Right lung (tissue), 5 donors: Measurements from ENCODE around the gene ASCC3. TPM values are rescaled to one million over a fixed set of nuclear protein-coding genes. Genes with fewer than 3 reads are reported as not detected.
A peak's percentile ranks its signal among the peaks of the same experiment; 100 is the strongest.

Experiments
- DNase-seq, 2 donors: peaks; one replicate each; pipeline ENCODE4 v3.0.0-alpha.2; 2013
- polyA plus RNA-seq, 5 donors: library from polyadenylated mRNA; unstranded; fragments of 120-200 nt; gene quantifications; one replicate each; pipeline versions ENCODE4 v1.2.1 to v1.2.3, GENCODE V29; 2013; ENCODE audit warnings: inconsistent platforms in 1 of 5, low replicate concordance in 1 of 5; ENCODE audit not compliant: insufficient read length in 5 of 5, insufficient read depth in 1 of 5

ASCC3 gene
- polyA plus RNA-seq, 5 donors = 18.4 to 26.2 (median 23.1) TPM

DNA sequence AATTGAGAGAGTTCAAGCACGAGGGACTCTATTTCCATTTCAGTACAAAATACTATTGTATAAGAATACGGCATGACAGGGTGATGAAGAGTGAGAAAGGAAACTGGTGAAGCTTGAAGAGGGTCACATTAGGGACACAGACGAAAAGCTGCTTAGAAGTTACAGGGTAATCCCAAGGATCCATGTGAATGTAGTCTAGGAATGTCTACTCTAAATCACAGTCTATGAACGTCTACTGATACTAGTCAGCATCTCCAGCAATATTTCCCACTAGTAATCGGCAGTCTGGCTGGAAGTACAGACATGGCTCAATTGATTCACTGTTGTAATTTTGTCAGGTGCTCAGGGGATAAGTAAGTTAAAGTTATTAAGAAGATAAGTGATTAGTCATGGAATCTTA, 156.4 kb downstream of the ASCC3 start:
- no peak for DNase-seq

DNA sequence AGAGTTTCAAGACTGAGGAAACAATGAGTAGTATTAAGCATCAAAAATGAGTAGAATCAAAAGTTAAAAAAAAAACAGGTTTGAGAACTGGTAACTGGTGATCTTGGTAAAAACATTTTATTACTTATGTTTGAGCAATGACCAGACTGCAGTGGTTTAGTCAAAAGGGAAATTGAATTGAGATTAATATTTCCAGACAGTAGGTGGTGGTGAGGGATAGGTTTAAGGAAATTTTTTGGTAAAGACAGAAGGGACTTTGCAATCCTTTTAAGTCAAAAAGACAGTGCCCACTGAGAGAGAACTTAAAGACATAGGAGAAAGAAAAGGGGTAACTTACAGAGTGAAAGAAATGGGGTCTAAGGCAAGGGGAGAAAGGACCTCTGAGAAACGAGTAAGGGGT, 156.9 kb downstream of the ASCC3 start:
- DNase-seq = no peak

DNA sequence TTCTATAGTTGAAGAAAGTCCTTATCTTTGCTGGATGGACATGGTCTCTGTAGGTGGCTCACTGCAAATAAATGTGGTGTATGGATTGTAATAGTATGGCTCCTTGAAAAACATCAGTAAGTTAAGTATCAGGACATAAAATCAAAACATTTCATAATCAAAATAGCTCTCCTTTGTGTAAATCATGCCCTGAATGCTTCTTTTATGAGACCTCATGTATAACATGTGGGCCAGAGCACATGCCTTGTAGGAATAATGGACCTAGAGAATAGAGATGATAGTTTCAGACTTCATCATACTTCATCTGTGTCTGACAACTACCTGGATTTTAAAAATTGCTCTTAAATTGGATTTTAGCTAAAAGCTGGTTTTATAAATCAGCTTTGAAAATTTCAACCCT, 159.9 kb downstream of the ASCC3 start:
- no peak for DNase-seq

GRCh38 chr6:100719883-100720682, 161.0 kb downstream of the ASCC3 start:
- DNase-seq = peak in 1 of 2 donors; percentile 2

GRCh38 chr6:100712997-100713396, 168.1 kb downstream of the ASCC3 start:
- DNase-seq = no peak

DNA sequence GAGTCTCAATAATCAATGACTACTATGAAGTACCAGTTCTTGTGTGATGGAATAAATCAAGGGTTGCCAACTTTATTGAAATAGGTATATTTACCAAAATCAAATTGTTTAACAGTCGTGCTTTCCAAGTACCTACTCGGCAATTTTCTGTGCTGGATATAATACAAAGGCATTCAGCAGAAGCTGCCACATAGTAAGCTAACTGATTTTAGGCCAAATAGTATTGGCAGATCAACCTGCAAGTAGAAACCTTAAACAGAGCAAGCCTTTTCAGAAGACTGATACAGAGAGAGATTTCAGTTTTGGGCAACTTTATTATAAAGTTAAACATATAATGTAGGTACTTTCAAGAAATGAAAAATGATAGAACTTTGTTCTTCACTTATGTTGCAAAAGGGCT, 174.6 kb downstream of the ASCC3 start:
- no peak for DNase-seq

GRCh38 chr6:100704961-100705360, 176.2 kb downstream of the ASCC3 start:
- no peak for DNase-seq

DNA sequence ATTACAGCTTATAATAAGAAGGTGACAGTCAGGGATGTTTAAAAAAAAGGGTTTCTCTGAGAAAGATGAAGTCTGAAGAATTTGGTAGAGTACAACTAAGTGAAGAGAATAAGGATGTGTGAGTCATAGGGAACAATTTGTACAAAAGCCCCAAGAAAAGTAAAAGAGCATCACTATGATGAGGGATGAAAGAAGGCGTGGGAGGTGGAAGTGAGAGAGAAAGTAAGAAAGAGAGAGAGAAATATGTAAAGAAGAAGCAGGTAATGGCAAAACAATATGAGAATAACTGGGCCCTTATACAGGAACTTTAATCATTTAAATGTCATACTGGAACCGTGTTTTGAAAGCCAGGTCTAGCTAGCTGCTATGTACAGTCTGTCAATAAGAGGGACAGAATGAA, 179.4 kb downstream of the ASCC3 start:
- no peak for DNase-seq

DNA sequence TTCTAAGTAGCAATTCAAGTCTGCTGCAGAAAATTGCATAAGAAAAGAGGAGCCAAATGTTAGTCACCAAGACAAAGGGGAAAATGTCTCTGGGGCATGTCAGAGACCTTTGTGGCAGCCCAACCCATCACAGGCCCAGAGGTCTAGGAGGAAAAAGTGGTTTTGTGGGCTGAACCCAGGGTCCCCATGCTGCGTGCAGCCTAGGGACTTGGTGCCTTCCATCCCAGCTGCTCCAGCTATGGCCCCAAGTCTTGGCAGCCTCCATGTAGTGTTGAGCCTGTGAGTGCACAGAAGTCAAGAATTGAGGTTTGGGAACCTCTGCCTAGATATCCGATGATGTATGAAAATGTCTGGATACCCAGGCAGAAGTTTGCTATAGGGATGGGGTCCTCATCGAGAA, 181.1 kb downstream of the ASCC3 start:
- no peak for DNase-seq

DNA sequence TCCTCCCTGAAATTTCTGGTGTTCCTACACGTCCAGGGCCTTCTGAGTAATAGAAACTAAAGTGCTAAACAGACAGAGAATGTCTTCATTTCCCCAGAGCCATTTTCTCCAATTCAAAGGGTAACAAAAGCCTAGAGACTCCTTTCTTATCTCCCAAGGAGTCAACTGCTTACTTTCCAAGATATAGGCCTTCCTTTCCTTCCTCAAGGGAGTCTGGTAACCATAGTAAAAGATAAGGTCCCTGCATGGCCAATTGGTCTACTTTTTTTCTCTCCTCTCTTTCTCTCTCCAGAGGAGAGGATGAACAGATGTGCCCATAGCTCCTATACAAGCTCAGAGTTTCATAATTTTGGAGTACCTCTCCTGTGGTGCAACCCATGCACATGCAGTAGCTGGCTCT, 185.7 kb downstream of the ASCC3 start:
- DNase-seq = no peak

GRCh38 chr6:100693249-100693927, 187.7 kb downstream of the ASCC3 start:
- DNase-seq = no peak

GRCh38 chr6:100691972-100692371, 189.2 kb downstream of the ASCC3 start:
- DNase-seq = no peak

GRCh38 chr6:100686216-100686615, 194.9 kb downstream of the ASCC3 start:
- DNase-seq = no peak

DNA sequence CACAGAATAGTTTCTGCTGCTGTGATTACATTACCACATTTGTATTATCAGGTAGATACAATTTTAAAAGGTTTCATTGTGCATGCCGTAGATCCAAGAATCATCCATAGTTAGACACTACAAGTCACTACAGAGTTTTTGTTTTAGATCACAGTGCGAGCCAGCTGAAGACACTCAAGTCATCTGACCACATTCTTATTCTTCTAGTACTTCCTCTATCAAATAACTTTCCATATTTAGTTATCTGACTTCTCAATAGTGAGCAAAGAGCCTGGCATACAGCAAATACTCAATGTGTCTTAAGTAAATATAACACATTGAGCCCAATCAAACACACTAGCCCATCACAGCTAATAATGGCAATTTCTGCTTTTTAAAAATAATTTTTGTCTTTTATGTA, 195.4 kb downstream of the ASCC3 start:
- no peak for DNase-seq

GRCh38 chr6:100680163-100680562, 201.0 kb downstream of the ASCC3 start:
- DNase-seq = no peak

DNA sequence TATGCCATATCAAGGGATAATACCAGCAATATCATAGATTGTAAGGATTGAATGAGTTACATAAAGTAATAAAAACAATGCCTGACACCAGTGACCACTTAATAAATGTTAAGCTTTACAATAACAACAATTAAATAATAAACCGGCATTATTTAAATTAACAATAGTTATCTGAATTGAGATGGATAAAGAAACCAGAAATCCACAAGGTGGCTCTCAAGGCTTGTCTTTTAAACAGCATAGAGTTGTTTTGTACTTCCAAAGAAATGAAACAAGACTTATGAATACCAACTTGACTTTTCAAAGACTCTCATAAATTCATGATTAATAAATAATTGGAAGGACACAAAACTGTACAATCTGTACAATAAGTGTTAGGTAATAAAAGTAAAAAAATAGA, 203.1 kb downstream of the ASCC3 start:
- DNase-seq = no peak

GRCh38 chr6:100677240-100677639, 203.9 kb downstream of the ASCC3 start:
- DNase-seq = no peak

GRCh38 chr6:100673641-100674040, 207.5 kb downstream of the ASCC3 start:
- no peak for DNase-seq

DNA sequence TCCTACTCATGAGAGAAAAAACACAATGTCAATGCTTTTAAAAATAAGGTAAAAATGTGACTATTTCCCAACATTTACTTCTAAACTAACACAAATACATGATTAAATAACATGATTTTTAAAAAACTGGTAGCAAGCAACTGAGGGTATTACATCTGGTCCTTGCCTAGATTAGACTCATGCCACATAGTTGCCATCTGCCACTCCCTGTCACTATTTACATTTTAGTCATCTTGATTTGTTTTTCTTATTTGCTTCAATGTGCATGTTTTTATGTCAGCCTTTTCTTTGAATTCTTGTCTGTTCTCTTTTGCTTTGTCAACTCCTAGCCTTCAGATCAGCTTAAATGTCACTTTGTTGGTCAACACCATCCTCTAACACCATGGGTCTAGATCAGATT, 209.4 kb downstream of the ASCC3 start:
- no peak for DNase-seq

DNA sequence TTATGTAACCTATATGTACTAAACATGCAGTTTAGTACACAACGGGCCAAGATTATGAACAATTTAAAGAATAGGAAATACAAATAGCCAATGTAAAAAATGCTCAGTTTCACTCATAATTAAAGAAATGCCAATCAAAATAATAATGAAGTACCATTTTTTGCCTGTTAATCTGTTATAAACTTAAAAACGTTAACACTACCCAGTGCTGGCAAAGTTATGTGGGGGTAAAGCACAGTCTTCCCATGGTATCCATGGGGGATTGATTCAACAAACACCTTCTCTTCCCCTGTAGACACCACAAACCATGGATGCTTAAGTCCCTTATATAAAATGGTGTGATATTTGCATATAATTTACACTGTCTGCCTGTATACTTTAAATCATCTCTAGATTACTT, 211.1 kb downstream of the ASCC3 start:
- no peak for DNase-seq

GRCh38 chr6:100665041-100665380, 216.1 kb downstream of the ASCC3 start:
- no peak for DNase-seq

DNA sequence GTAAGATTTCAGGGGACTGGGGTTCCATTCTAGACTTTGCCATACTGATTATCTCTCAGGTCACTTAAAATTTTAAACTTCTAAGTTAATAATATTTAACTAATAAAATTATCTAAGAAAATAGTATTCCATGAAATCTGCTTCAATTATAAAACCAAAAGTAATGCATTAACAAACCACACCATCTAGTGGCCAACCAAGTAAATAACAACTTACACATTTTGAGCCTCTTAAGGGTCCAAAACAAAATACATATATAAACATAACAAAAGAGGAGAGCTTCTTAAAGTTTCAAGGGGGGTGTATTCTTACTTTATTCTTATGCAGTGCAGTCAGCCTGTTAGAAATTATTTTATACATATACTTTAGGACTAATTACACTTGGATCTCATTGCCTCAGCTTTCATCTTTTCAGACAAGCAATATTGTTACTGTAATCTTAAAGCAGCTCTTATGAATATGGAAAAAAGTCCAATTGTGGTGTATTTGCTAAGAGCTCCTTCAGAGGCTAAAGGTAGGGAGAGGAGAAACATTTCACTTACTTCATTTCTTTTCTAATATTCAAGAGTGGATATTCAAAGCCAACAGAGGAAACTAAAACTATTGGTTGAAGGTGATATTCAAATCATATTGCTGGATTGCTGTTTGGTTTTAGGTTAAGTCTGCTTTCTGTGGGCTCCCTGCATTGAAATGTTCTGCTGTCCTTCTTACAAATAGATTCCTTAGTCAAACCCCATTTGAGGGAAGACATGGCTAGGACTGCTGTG, 216.7 kb downstream of the ASCC3 start:
- peak; percentile 2 to 8 for DNase-seq
